Endothelial cell of umbilical vein (primary cell): Measurements from ENCODE around the gene TRMT11. TPM values are rescaled to one million over a fixed set of nuclear protein-coding genes. Genes with fewer than 3 reads are reported as not detected.

Experiments
- BruUV-seq: library from RNA; stranded (reverse); fragments of 400-500 nt; replicated peaks from 2 replicates; lab custom pipeline; 2021; lab: Mats Ljungman, UMichigan
- CTCF ChIA-PET: fragments of 300-600, 350-600 bp; sonication (Branson Sonifier 250); formaldehyde crosslinking; loops from one replicate; lab custom pipeline; 2021; ENCODE audit warnings: antibody characterized with exemption, inconsistent platforms; lab: Charles Lee
- POLR2A ChIA-PET: fragments of 300-600, 350-600 bp; sonication (Branson Sonifier 250); formaldehyde crosslinking; loops from one replicate; lab custom pipeline; 2021; ENCODE audit warnings: antibody characterized with exemption, inconsistent platforms; lab: Charles Lee
- DNase-seq: peaks from one replicate; pipeline ENCODE4 v3.0.0-alpha.2; 2011; ENCODE audit warnings: low read depth, low spot score
- FAIRE-seq: peaks from 2 replicates; lab custom pipeline; 2011; peaks lifted over from hg19 to GRCh38; lab: Jason Lieb, UNC
- H2AFZ ChIP-seq: 2 replicates; pipeline ENCODE4 v1.6.0; 2012; ENCODE audit warnings: low read depth, low read length, control low read depth, inconsistent platforms
- H3K27ac ChIP-seq: 2 replicates; pipeline ENCODE4 v1.5.1; 2011; ENCODE audit warnings: low read depth, mild to moderate bottlenecking, control low read depth, low read length, moderate library complexity; ENCODE audit not compliant: insufficient read depth
- H3K27me3 ChIP-seq, 2 experiments: 2 replicates each; pipeline versions ENCODE4 v1.6.0 to v1.6.1; 2011; ENCODE audit warnings: low read length in 2 of 2, mixed read lengths in 1 of 2; ENCODE audit not compliant: control insufficient read depth in 2 of 2, insufficient read depth in 2 of 2
- H3K36me3 ChIP-seq, 2 experiments: 2 replicates in 1 of 2; 3 replicates in 1 of 2; pipeline ENCODE4 v1.5.1; 2011; ENCODE audit warnings: low read length in 2 of 2, mild to moderate bottlenecking in 1 of 2, moderate library complexity in 1 of 2; ENCODE audit not compliant: control insufficient read depth in 2 of 2, insufficient read depth in 2 of 2; ENCODE audit errors: extremely low read depth in 1 of 2
- H3K4me1 ChIP-seq: 3 replicates; pipeline ENCODE4 v1.5.1; 2011; ENCODE audit warnings: mild to moderate bottlenecking, low read length; ENCODE audit not compliant: control insufficient read depth, insufficient read depth; ENCODE audit errors: extremely low read depth
- H3K4me2 ChIP-seq: 2 replicates; pipeline ENCODE4 v1.6.1; 2011; ENCODE audit warnings: low read length, control low read depth, mixed read lengths; ENCODE audit not compliant: insufficient read depth
- H3K4me3 ChIP-seq, 3 experiments: fragments of 200-600 bp in 1 of 3; sonication (generic), shearing (Covaris generic) in 1 of 3; replicated peaks in 1 of 3; 2 replicates each; pipeline ENCODE4 v1.5.1; 2011 to 2016; ENCODE audit warnings: control low read depth in 3 of 3, low read length in 3 of 3, mild to moderate bottlenecking in 2 of 3, inconsistent platforms in 1 of 3, low read depth in 1 of 3, moderate library complexity in 1 of 3; ENCODE audit not compliant: insufficient read depth in 1 of 3
- H3K79me2 ChIP-seq: 2 replicates; pipeline ENCODE4 v1.6.0; 2012; ENCODE audit warnings: low read length, inconsistent platforms; ENCODE audit not compliant: control insufficient read depth, insufficient read depth
- H3K9ac ChIP-seq: replicated peaks from 2 replicates; pipeline ENCODE3; 2011; ENCODE audit warnings: low read length, control low read depth; ENCODE audit not compliant: insufficient read depth; ENCODE audit errors: extremely low read depth
- H3K9me1 ChIP-seq: replicated peaks from 3 replicates; pipeline ENCODE4 v1.6.0; 2011; ENCODE audit warnings: mild to moderate bottlenecking, low read length; ENCODE audit not compliant: control insufficient read depth, insufficient read depth; ENCODE audit errors: extremely low read depth
- H3K9me3 ChIP-seq: replicated peaks from 2 replicates; pipeline ENCODE4 v1.5.1; 2012; ENCODE audit warnings: low read length, inconsistent platforms; ENCODE audit not compliant: control insufficient read depth, insufficient read depth
- H4K20me1 ChIP-seq: replicated peaks from 2 replicates; pipeline ENCODE3; 2011; ENCODE audit warnings: mild to moderate bottlenecking, low read length; ENCODE audit not compliant: control insufficient read depth, insufficient read depth; ENCODE audit errors: extremely low read depth
- EZH2 ChIP-seq: IDR thresholded peaks from 2 replicates; pipeline ENCODE4 v1.6.1; 2012; ENCODE audit warnings: borderline replicate concordance, low read depth, mild to moderate bottlenecking, moderate library complexity, low read length, inconsistent platforms; ENCODE audit not compliant: severe bottlenecking
- FOS ChIP-seq: IDR thresholded peaks from 2 replicates; pipeline ENCODE4 v1.6.1; 2011; ENCODE audit warnings: mild to moderate bottlenecking, low read length, moderate library complexity, borderline replicate concordance; ENCODE audit not compliant: insufficient read depth
- JUN ChIP-seq: IDR thresholded peaks from 2 replicates; pipeline ENCODE4 v1.6.1; 2011; ENCODE audit warnings: borderline replicate concordance, low read depth; ENCODE audit not compliant: insufficient read length, insufficient read depth
- MYC ChIP-seq: IDR thresholded peaks from one replicate; pipeline ENCODE4 v1.6.1; 2011; ENCODE audit warnings: mild to moderate bottlenecking, low read depth, low read length
- dilution Hi-C: fragments of 300-500 bp; cut with MboI; formaldehyde crosslinking; loops from one replicate; pipeline ENCODE4 v1.15.0; 2019; ENCODE audit warnings: low sequenced_read_pairs; ENCODE audit not compliant: extremely low pct_ligation_motif_present
- intact Hi-C: fragments of 100-400 bp; cut with micrococcal nuclease; formaldehyde crosslinking; loops from one replicate; pipeline ENCODE4 v1.10.0; 2022
- polyA plus RNA-seq, 4 experiments: library from polyadenylated mRNA; depleted of rRNA in 3 of 4; stranded (reverse) in 3 of 4; unstranded in 1 of 4; fragments of >200 nt; gene quantifications; 2 replicates each; pipeline versions ENCODE4 v1.2.1 to v1.2.3, GENCODE V29; 2011 to 2012; ENCODE audit warnings: missing spikeins in 1 of 4
- total RNA-seq: library from RNA; stranded (reverse); gene quantifications from 2 replicates; pipeline ENCODE4 v1.2.3, GENCODE V29; 2021

Gene TRMT11
- total and polyA plus RNA-seq, 2 donors (not counting 3 experiments of a cell fraction or from before 2014, with no cell fraction given) = 5.1 to 10.7 TPM

DNA sequence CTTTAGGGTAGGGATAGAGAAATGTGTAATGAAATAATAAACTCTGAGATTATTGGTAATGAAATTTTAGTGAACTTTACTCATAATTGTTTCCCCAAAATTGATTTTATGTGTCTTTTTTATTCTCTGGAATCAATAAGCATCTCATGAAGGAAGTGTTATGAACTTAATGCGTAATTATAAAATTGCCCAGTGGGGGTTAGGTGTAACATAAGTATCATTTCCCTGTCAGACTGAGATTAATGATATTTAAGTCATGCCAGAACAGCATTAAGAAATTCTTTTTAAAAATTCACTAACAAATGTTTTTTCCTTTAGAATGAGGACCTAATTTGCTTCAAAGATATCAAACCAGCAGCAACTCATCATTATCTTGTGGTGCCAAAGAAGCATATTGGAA, 19.8 kb upstream of the TRMT11 start:
- ChIA-PET CTCF (interaction anchor here (1.0 to 1.4 kb wide), 2 partner anchors 10 to 60 kb away, joined by 3 read pairs; partner anchors contain the start of gene HINT3), POLR2A (no interaction called here)
- Histone ChIP-seq H3K36me3 (peaks cover 0 to 1% of the 10 kb centered on the region in 2 experiments), H3K9ac (no peak overlapping the region), H3K4me1 (no peaks in the 10 kb centered on the region), H3K27me3 (no peaks in the 10 kb centered on the region), H3K4me3 (no peak overlapping the region), H3K4me2 (no peak overlapping the region), H3K79me2 (no peaks in the 10 kb centered on the region), H3K9me1 (no peaks in the 10 kb centered on the region), H2AFZ (no peak overlapping the region), H3K27ac (no peak overlapping the region), H3K9me3 (no peaks in the 10 kb centered on the region), H4K20me1 (no peaks in the 10 kb centered on the region)
- intact Hi-C loops = no loop called here
- no TSS peak for BruUV-seq
- DNase-seq (no peak), FAIRE-seq (no peak)
- no peak for TF ChIP-seq FOS
- dilution Hi-C loops = no loop called here

DNA sequence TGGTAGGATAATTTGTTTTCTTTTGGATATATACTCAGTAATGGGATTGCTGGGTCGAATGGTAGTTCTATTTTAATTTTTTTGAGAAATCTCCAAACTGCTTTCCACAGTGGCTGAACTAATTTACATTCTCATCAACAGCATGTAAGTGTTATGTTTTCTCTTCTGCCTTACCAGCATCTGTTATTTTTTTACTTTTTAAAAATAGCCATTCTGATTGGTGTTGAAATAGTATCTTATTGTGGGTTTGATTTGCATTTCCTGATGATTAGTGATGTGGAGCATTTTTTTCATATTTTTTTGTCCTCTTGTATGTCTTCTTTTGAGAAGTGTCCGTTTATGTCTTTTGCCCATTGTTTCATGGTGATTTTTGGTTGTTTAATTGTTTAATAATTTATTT, 17.8 kb upstream of the TRMT11 start:
- POLR2A ChIA-PET = no interaction called here
- BruUV-seq = no TSS peak
- Histone ChIP-seq H3K79me2 (no peaks in the 10 kb centered on the region), H3K9me1 (no peaks in the 10 kb centered on the region), H3K9ac (no peak overlapping the region), H3K9me3 (no peaks in the 10 kb centered on the region), H3K4me3 (no peak overlapping the region), H3K36me3 (peaks cover 0 to 1% of the 10 kb centered on the region in 2 experiments), H3K27ac (no peak overlapping the region), H3K27me3 (no peaks in the 10 kb centered on the region), H4K20me1 (no peaks in the 10 kb centered on the region), H3K4me1 (no peaks in the 10 kb centered on the region), H3K4me2 (no peak overlapping the region), H2AFZ (no peak overlapping the region)
- no peak for FAIRE-seq
- no peak for TF ChIP-seq JUN
- no peak for TF ChIP-seq MYC
- no peak for TF ChIP-seq EZH2
- no peak for DNase-seq
- CTCF ChIA-PET = interaction anchor here (1.3 to 1.4 kb wide), 2 partner anchors 12 to 31 kb away, joined by 3 to 6 read pairs; partner anchors contain the start of gene HINT3
- intact Hi-C loops (no loop called here), dilution Hi-C loops (no loop called here)
